AG04450 (cell line): ENCODE results near the gene RIC1. TPM values are rescaled to one million over a fixed set of nuclear protein-coding genes. Genes with fewer than 3 reads are reported as not detected.

Source experiments
- CTCF ChIA-PET: fragments of 300-600, 350-600 bp; formaldehyde crosslinking; extraction: SDS; loops from one replicate; lab custom pipeline; 2022; ENCODE audit warnings: antibody characterized with exemption, inconsistent platforms; lab: Charles Lee
- POLR2A ChIA-PET: fragments of 350-600 bp; formaldehyde crosslinking; extraction: SDS; loops from one replicate; lab custom pipeline; 2021; ENCODE audit warnings: antibody characterized with exemption, inconsistent platforms; lab: Yijun Ruan, JAX
- DNase-seq: peaks from one replicate; pipeline ENCODE4 v3.0.0-alpha.2; 2011; ENCODE audit warnings: low read depth, low spot score
- H3K27ac ChIP-seq: one replicate; pipeline ENCODE4 v1.5.1; 2012; ENCODE audit warnings: low read depth, low read length, control low read depth
- H3K27me3 ChIP-seq: one replicate; pipeline ENCODE4 v1.6.0; 2012; ENCODE audit warnings: low read length; ENCODE audit not compliant: control insufficient read depth, insufficient read depth
- H3K4me3 ChIP-seq: 2 replicates; pipeline ENCODE4 v1.5.1; 2011; ENCODE audit warnings: mild to moderate bottlenecking, low read depth, low read length, control low read depth
- H3K9me3 ChIP-seq: 2 replicates; pipeline ENCODE4 v1.5.1; 2012; ENCODE audit warnings: low read length; ENCODE audit not compliant: control insufficient read depth, insufficient read depth
- polyA plus RNA-seq: library from polyadenylated mRNA; depleted of rRNA; stranded (reverse); fragments of >200 nt; gene quantifications from 2 replicates; pipeline ENCODE4 v1.2.3, GENCODE V29; 2011
- TF ChIP-seq, protein P1 (sequence below): IDR thresholded peaks from 2 replicates; pipeline ENCODE4 v1.5.1; 2011; ENCODE audit warnings: low read depth, low read length, control low read depth, inconsistent platforms

The RIC1 gene
- polyA plus RNA-seq, 1 experiment, result 65.4 TPM

DNA sequence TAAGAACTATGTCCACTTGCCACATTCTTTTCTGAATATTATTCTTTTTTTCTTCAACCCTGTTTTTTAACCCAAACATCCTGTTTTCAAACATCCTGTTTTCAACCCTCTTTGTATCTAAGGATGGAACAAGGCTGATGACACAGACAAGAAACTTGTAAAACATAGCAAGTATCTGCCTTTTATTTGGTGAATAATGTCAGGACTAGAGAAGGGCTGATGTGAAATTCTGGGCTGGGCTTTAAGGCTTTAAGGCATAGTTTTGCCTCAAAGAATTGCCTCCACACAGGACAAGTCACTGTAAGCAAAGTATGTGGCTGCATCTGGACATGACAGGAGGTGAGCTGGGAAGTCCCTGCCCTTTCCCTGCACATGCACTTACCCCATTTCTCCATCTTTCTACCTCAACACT lies 42.5 kb upstream of the RIC1 start:
- peak overlapping the region; percentile 93 for H3K27ac ChIP-seq
- TF ChIP-seq, protein P1, sequence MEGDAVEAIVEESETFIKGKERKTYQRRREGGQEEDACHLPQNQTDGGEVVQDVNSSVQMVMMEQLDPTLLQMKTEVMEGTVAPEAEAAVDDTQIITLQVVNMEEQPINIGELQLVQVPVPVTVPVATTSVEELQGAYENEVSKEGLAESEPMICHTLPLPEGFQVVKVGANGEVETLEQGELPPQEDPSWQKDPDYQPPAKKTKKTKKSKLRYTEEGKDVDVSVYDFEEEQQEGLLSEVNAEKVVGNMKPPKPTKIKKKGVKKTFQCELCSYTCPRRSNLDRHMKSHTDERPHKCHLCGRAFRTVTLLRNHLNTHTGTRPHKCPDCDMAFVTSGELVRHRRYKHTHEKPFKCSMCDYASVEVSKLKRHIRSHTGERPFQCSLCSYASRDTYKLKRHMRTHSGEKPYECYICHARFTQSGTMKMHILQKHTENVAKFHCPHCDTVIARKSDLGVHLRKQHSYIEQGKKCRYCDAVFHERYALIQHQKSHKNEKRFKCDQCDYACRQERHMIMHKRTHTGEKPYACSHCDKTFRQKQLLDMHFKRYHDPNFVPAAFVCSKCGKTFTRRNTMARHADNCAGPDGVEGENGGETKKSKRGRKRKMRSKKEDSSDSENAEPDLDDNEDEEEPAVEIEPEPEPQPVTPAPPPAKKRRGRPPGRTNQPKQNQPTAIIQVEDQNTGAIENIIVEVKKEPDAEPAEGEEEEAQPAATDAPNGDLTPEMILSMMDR, result no peak
- DNase-seq, result peak; percentile 37
- ChIA-PET POLR2A (interaction anchor here (0.7 to 3.1 kb wide), 5 partner anchors 33 to 136 kb away, joined by 3 to 21 read pairs (median 5); partner anchors contain the start of genes CD274, PDCD1LG2 and RIC1), CTCF (interaction anchor here (3.0 to 5.7 kb wide), 3 partner anchors 14 to 399 kb away, joined by 30 to 90 read pairs (median 66); partner anchors contain the start of genes CD274 and INSL6)
- H3K27me3 ChIP-seq, result no peaks in the 10 kb centered on the region
- H3K4me3 ChIP-seq, result no peak overlapping the region
- H3K9me3 ChIP-seq, result no peaks in the 10 kb centered on the region

DNA sequence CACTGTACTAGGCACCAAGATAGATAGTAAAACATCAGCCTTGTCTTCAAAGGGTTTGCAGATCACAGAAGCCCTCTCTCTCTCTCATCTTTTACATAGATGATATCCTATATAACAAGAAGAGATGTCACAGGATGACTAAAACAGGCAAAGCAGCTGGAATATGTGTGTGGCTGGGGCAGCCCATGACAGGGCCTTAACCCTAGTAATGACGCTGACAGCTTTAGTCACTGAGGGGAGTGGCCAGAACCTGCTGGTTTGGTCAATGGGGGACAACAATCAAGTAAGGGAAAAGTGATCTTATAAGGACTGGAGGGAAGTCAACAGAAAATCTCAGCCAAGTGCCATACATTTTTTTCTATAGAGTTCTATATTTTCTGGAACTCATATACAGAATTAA lies 41.9 kb upstream of the RIC1 start:
- Histone ChIP-seq H3K4me3 (no peak overlapping the region), H3K27ac (peak overlapping the region; percentile 93), H3K9me3 (no peaks in the 10 kb centered on the region), H3K27me3 (no peaks in the 10 kb centered on the region)
- DNase-seq, result peak; percentile 52
- ChIA-PET CTCF (interaction anchor here (1.4 to 5.7 kb wide), 5 partner anchors 13 to 824 kb away, joined by 5 to 90 read pairs (median 30); partner anchors contain the start of genes CD274 and INSL6), POLR2A (interaction anchor here (0.7 to 3.1 kb wide), 4 partner anchors 34 to 76 kb away, joined by 3 to 21 read pairs (median 8); partner anchors contain the start of genes PDCD1LG2 and RIC1)
- TF ChIP-seq, protein P1, result no peak

DNA sequence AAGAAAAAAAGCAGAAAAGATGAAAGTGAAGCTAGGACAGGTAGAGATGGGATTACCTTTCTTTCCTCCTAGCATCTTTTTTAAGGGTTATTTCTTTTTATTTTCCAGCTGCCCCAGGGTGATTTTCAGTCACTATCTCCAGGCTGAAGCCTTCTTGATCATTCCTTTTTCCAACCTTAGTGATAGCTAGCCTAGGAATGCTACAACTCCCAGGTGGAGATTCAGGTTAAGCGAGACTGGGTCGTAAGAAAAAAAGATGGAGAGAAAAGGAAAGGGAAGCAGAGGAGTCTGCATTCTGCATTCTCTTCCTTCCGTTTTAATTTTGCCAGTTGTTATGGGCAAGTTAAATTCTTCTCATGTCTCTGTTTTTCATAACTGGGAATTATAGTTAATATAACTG lies 36.7 kb upstream of the RIC1 start:
- TF ChIP-seq, protein P1, result no peak
- Histone ChIP-seq H3K27ac (no peak overlapping the region), H3K27me3 (no peaks in the 10 kb centered on the region), H3K9me3 (no peaks in the 10 kb centered on the region), H3K4me3 (no peak overlapping the region)
- ChIA-PET POLR2A (no interaction called here), CTCF (interaction anchor here (1.2 to 1.6 kb wide), 2 partner anchors 8 to 142 kb away, joined by 4 to 7 read pairs; partner anchors contain the start of gene CD274)
- DNase-seq, result no peak

DNA sequence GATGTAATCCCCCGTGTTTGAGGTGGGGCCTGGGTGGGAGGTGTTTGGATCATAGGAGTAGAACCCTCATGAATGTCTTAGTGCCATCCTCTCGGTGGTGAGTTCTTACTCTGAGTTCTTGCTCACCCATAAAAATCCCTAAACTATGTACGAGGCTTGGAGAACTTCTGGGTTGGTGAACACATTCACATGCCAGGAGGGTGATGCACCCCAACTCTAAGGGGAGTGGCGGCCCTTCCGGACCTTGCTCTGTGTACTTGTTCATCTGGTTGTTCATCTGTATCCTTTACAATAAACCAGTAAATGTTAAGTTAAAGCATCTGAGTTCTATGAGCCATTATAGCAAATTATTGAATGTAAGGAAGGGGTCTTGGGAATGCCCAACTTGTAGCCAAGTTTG lies 36.0 kb upstream of the RIC1 start:
- POLR2A ChIA-PET, result no interaction called here
- no peaks in the 10 kb centered on the region for H3K9me3 ChIP-seq
- CTCF ChIA-PET, result interaction anchor here (1.2 to 1.6 kb wide), 3 partner anchors 8 to 143 kb away, joined by 4 to 7 read pairs (median 4); partner anchors contain the start of gene CD274
- H3K27ac ChIP-seq, result no peak overlapping the region
- no peak for DNase-seq
- no peak overlapping the region for H3K4me3 ChIP-seq
- TF ChIP-seq, protein P1, result no peak
- no peaks in the 10 kb centered on the region for H3K27me3 ChIP-seq

DNA sequence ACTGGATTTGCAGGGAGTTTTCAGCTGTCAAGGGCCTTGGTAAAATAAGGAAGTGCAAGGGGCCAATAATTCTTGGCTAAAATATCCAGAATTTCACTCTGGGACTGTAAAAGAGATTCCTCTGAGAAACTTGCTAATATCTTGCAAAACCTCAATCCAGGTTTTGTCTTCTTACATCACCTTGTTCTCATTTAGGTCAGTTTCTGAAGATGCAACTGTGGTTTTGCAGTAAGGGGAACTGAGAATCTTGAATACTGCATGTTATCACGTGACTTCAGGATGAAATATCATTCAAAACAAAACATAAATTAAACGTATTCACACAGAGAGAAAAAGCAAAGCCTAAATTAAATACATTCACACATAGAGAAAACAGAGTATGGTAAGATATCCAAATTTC lies 35.0 kb upstream of the RIC1 start:
- Histone ChIP-seq H3K27ac (no peak overlapping the region), H3K27me3 (no peaks in the 10 kb centered on the region), H3K4me3 (no peak overlapping the region), H3K9me3 (no peaks in the 10 kb centered on the region)
- CTCF ChIA-PET, result interaction anchor here (0.6 to 1.4 kb wide), 3 partner anchors 10 to 408 kb away, joined by 3 to 4 read pairs (median 3); partner anchors contain the start of gene CD274
- TF ChIP-seq, protein P1, result no peak
- POLR2A ChIA-PET, result no interaction called here
- no peak for DNase-seq
